ENCODE results near the gene JAKMIP1.
"Not testable (repeated sequence)": the region's sequence is repeated elsewhere in the genome, so short reads cannot be mapped to it uniquely, and the experiment has no call there.

JAKMIP1 gene

DNA sequence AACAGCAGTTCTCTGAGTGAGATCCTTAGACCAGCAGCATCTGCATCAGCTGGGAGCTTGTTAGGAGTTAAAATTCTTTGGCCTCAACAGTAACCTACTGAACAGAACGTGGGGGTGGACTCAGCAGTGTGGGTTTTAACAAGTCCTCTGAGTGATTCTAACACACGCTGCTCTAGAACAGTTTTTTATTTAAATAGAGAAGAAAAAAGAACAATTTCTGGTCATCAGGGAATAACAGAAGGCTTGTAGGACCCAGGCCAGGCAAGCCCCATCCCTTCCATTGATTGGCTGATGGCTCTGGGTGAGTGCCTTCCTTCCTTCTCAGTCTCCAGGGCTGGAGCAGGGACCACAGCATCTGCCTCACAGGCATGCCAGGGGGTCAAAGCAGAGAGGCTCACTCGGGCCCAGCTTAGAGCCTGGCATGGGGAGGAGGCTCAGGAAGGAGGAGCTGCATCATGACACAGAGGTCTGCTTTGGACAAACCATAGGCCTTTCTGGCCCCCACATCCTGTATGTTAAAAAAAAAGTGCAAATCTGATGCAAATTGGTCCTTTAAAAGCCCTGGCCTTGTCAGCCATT, 56.7 kb downstream of the JAKMIP1 start:
- no peak for DNase-seq (ENCODE audit: low spot score)

DNA sequence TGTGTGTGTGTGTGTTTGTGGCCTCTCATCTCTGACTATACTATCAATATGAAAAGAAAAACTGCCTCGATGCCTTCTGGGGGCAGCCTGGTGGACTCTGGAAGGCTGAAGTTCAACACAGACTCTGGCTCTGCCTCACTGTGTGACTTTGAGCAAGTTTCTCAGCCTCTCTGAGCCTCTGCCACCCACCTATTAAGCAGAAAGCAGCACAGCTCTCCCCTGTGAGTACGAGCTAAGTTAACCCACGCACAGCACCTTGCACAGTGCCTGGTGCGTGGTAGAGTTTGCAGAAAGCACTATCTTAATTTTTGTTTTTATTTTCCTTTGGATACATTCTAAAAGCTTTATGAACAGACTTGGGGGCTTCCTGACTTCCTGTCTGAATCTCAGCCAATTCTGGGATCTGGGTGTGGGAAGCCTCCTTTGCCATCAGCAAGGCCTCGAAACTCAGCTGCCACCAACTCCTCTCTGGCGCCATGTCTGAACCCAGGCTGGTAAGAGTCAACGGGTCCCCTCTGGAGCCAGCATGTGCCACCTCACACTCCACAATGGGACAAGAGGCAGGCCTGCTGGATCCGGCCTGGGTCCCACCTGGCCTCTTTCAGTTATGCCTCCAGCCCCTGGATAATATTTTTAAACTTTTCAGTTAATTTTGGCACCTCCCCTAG, 57.3 kb downstream of the JAKMIP1 start:
- DNase-seq (ENCODE audit: low spot score) = no peak

DNA sequence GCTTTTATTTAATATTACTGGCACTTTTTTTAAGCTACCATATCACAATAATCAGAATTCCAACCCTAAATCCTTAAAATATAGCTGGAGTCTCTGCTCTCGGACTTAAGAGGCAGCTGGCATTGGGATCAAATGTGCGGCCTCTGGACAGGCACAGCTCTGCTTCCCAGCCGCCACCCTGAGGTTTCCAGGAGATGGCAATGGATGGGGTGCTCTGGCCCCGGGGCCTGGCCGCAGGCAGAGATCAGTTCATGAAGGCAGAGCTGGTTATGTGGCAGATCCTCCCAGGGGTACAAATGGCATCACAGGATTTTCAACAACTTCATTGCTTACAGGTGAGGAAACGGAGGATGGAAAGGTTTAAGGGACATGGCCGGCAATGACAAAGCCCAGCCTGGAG, 57.8 kb downstream of the JAKMIP1 start:
- DNase-seq (ENCODE audit: low spot score) = no peak

DNA sequence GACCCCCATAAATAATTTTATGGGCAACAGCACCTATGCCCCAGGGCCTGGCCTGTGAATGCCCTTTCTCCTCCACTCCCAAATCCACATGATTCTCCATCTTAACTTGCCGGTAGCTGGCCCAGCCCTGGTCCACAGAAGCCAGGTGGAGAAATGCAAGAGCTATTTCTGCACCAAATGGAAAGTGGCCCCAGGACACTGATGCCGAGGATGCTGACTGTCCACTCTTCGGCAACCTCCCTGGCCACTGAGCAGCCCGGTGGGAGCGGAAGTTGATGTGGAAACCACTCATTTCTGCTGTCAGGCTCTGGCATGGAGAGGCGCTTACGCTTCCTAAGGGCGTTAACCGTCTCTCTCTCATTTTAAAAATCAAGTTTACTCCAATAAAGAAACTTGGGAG, 58.8 kb downstream of the JAKMIP1 start:
- no peak for DNase-seq (ENCODE audit: low spot score)

DNA sequence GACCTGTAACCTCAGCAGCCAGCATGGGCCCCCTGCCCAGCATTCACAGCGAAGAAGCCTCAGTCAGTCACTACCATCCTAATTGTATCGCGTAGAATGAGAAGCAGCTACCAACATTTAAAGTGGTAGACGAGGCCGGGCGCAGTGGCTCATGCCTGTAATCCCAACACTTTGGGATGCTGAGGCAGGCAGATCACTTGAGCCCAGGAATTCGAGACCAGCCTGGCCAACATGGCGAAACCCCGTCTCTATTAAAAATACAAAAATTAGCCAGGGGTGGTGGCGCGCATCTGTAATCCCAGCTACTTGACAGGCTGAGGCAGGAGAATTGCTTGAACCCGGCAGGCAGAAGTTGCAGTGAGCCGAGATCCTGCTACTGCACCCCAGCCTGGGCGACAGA, 59.3 kb downstream of the JAKMIP1 start:
- DNase-seq (ENCODE audit: low spot score) = not testable (repeated sequence)

DNA sequence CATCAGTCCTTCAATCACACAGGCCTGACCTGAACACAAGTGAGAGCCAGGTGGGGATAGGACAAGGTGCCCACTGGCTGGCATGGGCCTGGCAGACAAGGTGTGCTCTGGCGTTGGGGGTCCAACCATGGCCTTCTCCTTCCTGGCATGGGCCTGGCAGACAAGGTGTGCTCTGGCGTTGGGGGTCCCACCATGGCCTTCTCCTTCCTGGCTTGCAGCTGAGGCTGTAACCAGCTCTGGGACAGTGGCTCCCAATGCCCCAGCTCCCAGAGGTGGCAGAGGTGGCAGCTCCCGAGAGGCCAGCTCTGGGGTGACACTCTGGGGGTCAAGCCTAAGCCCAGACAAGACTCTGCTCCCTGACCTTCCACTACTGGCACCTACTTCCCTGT, 62.6 kb downstream of the JAKMIP1 start:
- DNase-seq (ENCODE audit: low spot score) = no peak

DNA sequence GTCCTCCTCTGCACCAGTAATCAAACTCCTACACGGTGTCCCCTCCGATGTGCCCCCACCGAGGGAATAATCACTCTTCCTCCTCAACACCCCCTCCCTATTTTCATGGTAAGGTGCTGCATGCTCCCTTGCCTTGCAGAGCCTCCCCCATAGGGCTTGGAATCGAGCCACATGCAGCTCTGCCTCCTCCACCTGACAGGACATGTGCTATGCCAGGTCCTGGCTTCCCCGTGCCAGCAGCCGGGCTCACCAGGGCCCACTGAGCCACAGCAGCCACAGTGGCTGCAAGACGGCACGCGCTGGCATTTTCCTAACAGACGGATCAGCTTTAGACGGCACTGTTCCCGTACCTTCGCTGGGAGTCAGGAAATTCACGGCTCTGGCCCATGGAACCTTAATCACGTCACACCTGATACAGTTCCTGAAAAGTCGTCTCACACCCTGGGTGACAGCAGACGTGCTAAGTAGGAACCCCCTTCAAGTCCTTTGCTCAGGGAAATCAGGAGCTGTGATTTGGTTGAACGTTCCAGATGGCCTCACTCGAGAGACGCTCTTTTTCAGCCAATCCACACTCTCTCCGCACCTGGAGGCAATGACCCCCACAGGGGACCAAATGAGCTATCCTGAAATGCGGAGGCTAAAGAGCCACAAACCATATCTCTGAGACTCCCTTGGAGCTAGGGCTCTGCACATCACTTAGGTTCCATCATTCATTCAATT, 63.2 kb downstream of the JAKMIP1 start:
- DNase-seq (ENCODE audit: low spot score) = no peak

DNA sequence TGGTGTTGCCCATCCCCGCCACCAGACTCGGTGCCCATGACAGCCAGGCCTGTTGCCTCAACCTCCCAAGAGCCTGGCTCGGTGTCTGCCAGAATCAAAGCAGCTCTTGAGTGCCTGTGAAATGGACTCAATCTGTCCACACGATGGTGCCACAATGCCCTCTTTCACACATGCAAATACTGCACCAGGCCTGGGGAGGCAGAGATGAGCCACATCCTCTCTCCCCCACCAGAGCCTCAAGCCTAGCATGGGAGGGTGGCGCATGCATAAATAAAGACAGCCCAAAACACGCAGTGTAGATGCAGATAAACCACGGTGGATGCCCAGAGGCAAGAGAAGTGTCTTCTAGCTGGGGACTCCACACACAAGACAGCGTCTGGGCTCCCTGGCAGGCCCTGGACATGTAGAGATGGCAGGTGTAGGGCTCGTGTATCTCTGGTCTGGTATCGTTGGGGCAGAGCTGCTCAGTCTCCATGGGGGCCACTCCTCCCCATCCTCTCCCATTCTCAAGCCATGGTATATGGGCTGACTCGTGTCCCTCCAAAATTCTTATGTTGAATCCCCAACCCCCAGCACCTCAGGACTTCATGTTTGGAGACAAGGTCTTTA, 65.6 kb downstream of the JAKMIP1 start:
- DNase-seq (ENCODE audit: low spot score) = no peak

DNA sequence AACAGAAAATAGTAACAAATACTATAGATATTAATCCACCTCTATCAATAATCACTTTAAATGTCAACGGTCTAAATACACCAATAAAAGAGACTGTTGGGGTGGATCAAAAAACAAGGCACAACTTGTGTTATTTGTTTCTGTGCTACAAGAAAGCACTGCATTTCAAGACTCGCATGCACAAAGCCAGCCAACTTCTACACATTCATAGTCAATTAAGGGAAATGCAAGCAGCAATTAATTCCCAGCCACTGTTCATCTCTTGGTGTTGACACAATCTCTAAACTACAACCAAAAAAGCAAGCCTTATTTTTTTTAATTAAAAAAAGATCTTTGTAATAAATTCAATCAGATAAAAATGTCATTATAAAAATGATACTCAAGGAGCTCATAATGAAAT, 67.6 kb downstream of the JAKMIP1 start:
- DNase-seq (ENCODE audit: low spot score) = no peak

DNA sequence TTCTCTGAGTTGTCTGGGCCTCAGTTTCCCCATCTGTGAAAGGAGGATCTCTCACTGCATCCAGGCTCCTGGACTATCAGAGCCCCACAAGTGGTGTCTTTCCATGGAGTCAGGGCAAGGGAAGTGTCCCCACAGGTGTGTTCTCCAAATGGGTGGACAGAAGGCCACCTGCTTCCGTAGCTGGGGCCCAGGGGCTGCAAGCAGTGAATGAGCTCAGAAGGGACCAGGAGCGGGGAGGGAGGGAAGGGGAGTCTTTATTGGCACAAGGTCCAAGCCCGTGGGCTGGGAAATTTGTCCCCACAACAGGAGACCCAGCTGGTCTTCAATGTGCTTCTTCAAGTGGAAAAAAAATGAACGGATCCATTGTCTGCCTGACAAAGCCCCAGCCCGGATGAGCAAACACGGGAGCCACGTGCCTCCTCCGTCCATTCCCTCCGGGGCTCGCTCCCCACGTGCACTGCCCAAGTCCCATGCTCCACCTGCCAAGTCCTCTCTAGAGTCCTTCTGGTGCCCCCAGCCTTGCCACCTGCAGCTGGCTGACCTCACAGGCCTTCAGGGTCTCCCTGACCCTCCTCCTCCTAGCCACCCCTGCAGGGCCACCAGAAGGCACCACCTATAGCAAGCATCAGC, 72.0 kb downstream of the JAKMIP1 start:
- no peak for DNase-seq (ENCODE audit: low spot score)

DNA sequence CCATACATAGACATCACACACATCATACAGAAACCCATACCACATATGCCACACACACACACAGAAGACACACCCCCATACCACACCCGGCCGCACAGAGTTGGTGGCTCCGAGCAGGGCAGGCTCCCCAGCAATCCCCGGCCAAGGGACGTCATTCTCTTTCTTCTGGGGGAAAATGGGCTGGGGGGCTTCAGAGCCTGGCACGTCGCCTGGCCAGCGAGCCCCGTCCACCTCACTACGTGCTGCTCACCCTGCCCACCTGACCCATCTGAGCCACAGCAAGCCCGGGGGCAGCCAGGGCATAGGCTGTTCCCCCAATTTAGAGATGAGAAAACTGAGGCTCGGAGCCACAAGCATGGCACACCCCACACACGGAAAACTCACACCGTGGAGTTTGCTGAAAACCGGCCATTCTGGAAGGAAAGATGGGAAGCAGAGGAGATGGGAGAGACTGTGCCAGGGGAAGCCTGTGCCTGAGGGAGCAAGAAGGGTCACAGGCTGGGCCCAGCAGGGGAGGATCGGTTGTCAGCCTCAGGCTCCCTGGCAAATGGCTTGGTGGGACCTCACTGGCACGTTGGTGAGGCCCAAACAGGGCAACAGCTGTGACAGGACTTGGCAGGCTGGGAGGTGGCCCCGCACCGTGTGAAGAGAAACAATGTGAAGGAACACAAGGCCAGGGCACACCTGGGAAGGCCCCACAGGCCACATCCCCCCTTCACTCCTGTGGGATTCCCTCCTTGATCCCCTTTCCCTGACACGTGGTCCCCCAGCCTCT, 73.2 kb downstream of the JAKMIP1 start:
- DNase-seq (ENCODE audit: low spot score) = no peak

DNA sequence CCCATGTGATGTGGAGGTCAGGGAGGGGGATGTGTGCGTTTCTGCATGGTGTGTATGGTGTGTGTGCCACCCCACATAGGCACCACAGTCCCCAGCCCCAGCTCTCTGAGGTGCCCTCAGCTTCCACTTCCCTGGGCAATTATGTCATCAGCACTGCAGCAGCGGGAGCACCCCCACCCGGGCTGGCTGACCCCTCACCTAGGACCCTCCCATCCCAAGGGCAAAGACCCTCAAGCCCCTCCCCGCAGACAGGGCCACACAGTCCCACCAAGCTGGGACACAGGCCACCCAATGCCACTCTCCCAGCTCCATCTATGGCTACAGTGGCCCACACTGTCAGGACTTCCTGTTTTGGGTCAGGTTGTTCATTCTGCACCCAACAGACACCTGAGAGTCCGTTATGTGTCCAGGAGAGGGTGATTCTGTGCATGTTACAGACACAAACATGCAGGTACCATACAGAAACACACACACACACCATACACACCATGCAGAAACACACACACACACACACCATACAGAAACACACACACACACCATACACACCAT, 75.2 kb downstream of the JAKMIP1 start:
- DNase-seq (ENCODE audit: low spot score) = no peak

DNA sequence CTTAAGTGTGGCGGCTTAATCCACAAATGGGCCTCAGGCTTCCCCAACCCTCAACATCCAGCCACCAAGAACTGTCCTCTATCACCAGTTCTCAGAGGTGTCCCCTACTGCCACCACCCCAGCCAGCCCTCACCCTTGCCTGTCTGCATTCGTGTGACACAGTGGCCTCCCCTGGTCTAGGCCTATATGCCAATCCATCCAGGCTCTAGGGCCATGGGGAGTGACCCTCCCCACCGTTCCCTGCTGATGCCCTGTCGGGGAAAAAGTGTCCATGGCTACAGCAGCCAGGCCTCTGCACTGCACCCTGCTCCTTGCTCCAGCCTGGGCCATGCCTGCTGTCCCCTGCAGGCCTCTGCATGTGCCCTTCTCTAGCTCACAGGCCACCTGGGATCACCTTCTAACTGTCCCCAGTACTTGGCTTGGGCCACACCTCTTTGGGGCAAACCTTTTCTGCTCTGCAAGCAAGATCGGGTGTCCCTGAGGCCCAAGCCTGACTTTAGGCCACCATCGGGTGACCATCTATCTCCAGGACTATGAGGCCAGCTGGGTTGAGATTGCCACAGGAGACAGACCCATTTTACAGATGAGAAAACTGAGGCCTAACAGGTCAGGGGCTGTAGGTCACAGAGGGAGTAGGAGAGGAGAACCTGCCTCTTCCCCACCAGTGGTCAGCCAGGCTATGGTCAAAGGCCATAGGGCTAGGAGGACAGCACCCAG, 75.8 kb downstream of the JAKMIP1 start:
- no peak for DNase-seq (ENCODE audit: low spot score)

DNA sequence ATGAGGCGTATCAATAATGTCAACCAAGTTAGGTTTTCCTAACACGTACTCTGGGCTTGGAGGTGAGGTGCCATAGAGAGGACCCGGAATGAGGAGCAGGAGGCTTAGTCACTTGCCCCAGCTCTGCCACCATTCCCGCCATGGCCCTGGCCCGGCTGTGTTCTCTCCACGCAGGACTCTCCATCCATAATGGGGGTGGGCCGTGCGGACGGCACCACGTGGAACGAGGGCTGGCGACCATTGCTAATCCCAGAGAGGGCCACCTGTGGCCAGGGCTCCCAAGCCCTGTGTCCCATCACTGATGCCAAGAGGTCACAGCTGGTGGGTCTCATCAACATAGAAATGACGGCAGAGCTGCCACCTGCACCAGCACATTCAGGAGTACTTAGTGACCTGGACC, 76.4 kb downstream of the JAKMIP1 start:
- DNase-seq (ENCODE audit: low spot score) = no peak

DNA sequence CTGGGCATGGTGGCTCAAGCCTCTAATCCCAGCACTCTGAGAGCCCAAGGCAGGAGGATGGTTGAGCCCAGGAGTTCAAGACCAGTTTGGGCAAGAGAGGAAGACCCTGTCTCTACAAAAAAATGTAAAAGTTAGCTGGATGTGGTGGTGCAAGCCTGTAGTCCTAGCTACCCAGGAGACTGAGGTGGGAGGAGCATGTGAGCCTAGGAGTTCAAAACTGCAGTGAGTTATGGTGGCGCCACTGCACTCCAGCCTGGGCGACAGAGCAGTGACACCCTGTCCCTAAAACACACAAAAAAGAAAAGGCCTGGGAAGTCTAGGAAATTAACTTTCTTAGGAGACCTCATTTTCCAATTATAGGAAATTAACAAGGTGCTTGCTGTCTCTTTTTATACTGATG, 76.8 kb downstream of the JAKMIP1 start:
- DNase-seq (ENCODE audit: low spot score) = no peak

DNA sequence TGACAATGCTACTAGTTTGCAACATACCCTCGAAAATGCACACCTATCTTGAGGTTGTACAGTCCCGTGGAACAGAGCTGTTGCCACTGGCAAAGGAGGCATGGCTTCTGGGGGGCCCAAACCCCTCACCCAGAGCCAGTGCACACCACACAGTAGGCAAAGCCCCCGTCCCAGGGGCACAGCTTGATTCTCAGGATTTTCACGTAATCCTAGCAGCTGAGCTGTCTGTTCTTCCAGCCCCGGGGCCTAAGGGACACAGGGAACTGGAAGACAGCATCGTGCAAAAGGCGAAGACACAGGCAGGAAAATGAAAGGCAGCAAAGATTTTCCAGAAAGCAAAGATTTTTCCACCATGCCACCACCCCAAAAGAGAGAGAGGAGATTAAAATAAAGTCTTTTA, 77.2 kb downstream of the JAKMIP1 start:
- no peak for DNase-seq (ENCODE audit: low spot score)

DNA sequence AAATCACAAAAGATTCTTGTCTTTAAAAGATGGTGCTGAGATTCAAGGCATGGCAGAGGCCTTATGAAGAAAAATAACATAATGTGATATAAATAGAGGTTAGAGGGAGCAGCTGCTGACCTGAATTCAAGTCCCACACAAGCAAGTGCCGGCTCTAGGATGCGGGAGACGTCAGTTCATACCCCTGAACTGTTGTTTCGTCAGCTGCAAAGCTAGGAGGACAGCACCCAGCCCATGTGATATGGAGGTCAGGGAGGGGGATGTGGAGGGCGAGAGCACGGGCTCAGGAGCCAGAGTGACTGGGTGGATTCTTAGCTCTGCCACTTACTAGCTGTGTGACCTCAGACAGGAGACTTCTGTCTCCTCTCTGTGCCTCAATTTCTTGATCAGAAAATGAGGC, 77.9 kb downstream of the JAKMIP1 start:
- no peak for DNase-seq (ENCODE audit: low spot score)

DNA sequence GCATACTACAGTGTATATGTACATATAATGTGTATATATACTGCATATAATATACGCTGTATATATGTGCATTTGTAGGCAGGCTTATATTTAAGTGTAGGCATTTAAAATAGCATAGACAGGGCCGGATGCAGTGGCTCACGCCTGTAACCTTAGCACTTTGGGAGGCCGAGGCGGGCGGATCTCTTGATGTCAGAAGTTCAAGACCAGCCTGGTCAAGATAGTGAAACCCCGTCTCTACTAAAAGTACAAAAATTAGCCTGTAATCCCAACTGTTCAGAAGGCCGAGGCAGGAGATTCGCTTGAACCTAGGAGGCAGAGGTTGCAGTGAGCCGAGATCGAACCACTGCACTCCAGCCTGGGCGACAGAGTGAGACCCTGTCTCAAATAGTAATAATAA, 78.4 kb downstream of the JAKMIP1 start:
- DNase-seq (ENCODE audit: low spot score) = no peak

DNA sequence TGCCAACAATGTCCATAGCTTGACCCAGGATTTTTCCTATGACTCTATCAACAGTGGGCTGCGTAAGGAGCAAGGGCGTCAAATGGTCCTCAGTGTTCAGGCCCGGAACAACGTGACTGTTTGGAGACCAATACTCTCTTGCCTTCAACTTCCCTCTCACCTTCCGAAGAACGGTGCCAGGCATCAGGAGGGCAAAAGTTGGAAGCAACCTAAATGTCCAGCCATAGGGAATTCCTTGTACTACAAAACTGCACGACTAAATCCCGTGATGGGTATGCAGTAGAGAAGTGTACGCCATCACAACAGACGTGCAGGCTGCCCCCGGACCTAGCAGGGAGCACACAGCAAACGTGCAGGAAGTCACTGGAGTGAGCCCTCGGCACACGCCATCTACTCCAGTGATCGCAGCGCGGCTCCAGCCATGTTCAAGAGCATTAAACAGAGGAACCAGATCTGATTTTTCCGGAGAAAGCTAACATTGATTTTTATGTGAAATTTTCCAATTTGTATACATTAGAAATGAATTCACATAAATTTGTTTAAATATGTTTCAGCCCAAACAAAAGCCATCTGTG, 79.0 kb downstream of the JAKMIP1 start:
- no peak for DNase-seq (ENCODE audit: low spot score)

DNA sequence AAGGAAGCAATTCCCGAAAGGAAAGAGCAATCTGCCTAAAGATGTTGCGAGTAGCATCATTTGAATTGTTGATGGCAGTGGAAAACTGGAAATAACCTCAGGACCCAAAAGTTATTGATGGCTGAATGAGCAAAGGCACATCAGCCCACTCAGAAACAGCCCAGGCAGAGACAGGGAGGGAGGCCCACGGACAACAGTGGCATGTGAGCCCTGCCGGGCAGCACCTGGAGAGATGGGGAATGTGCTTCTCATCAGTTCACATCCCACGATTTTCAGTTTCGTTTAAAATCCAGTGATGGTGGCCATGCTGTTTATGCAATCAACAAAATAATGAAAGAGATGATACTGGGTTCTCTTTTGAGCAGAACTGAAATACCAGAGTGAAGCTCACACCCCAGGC, 80.0 kb downstream of the JAKMIP1 start:
- DNase-seq (ENCODE audit: low spot score) = no peak

Data from LoVo (cell line).